HG03039 (cell line): ENCODE data around the gene OTOG.

Source experiments
- ATAC-seq: cut with Tn5 transposase; IDR thresholded peaks from one replicate; pipeline ENCODE4 v1.9.1; 2021; ENCODE audit warnings: mild to moderate bottlenecking, moderate library complexity; ENCODE audit not compliant: unreplicated experiment

Gene OTOG

GRCh38 chr11:17602105-17603001 is 55.3 kb downstream of the OTOG start:
- ATAC-seq = no peak

GRCh38 chr11:17603056-17603825 is 56.2 kb downstream of the OTOG start:
- no peak for ATAC-seq

GRCh38 chr11:17604201-17604914 is 57.3 kb downstream of the OTOG start:
- ATAC-seq = no peak

- ATAC-seq = no peak
Measured at GRCh38 chr11:17604915-17605233, 57.8 kb downstream of the OTOG start.

- no peak for ATAC-seq
Measured at GRCh38 chr11:17605651-17606122, 58.6 kb downstream of the OTOG start.

- ATAC-seq = no peak
Measured at GRCh38 chr11:17606233-17607082, 59.4 kb downstream of the OTOG start.

- no peak for ATAC-seq
Measured at GRCh38 chr11:17607083-17607429, 60.0 kb downstream of the OTOG start.

- no peak for ATAC-seq
Measured at GRCh38 chr11:17607591-17608570, 60.8 kb downstream of the OTOG start.

- no peak for ATAC-seq
Measured at GRCh38 chr11:17608821-17609220, 61.8 kb downstream of the OTOG start.

GRCh38 chr11:17609291-17610084 is 62.4 kb downstream of the OTOG start:
- ATAC-seq = no peak

- ATAC-seq = no peak
Measured at GRCh38 chr11:17610085-17610894, 63.2 kb downstream of the OTOG start.

GRCh38 chr11:17611049-17611448 is 64.0 kb downstream of the OTOG start:
- no peak for ATAC-seq

GRCh38 chr11:17611503-17612220 is 64.6 kb downstream of the OTOG start:
- ATAC-seq = no peak

GRCh38 chr11:17612221-17613188 is 65.4 kb downstream of the OTOG start:
- ATAC-seq = no peak

GRCh38 chr11:17613428-17613962 is 66.4 kb downstream of the OTOG start:
- no peak for ATAC-seq

GRCh38 chr11:17613983-17614382 is 66.9 kb downstream of the OTOG start:
- ATAC-seq = no peak
